NCI-H2107 treated with DMSO at 0.1 percent for 48 hours (cell line): ENCODE measurements around the gene ANKRD40CL.
"Not testable (repeated sequence)": the region's sequence is repeated elsewhere in the genome, so short reads cannot be mapped to it uniquely, and the experiment has no call there.

Source experiments
- DNase-seq: peaks from one replicate; lab custom pipeline; 2025; ENCODE audit not compliant: unreplicated experiment; lab: John Stamatoyannopoulos, UW

ANKRD40CL gene

DNA sequence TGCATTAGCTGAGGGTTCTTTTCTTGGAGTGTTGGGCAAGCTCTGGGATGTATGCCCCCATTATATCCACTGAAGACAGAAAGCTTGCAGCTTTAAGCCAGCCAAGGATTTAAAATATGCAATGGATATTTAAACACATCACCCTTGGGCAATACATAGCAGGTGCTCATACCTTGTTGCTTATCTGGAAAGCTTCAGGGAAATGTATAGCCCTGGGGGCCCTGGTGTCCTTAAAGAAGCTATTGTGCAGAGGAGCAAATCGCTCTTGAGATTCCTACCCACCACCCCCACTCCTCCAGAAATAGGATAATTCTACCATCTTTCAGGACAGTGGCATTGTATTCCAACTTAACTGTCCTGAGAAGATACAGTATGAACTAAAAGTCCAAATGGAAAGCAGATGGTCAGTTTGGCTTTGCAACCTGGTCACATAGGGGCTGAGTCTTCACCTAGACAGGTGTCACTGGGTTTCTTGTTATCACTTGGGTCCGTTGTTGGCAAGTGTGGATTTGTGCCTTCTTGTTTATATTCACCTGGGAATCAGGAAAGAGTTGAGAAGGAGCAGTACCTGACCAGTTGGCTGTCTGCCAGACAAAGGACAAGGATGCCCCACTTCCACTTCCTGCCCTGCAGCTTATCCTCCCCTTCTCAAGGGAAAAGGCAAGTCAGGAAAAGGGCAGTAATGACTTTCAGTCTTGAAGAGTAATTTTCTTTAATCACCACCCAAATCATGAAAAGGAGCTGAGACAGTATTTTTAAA lies 3.4 kb downstream of the ANKRD40CL start:
- peak; percentile 8 for DNase-seq

DNA sequence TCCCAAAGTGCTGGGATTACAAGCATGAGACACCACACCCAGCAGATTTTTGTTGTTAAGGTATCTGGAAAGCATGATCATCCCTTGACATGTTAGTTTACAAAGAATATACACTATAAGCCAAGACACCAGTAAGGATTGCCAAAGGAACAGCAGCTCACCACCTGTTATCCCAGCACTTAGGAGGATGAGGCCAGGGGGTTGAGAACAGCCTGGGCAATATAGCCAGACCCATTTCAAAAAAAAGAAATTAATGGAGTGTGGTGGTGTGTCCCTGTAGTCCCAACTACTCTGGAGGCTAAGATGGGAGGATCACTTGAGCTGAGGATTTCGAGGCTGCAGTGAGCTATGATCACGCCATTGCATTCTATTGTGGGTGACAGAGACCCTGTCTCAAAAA lies 5.1 kb downstream of the ANKRD40CL start:
- DNase-seq = no peak

DNA sequence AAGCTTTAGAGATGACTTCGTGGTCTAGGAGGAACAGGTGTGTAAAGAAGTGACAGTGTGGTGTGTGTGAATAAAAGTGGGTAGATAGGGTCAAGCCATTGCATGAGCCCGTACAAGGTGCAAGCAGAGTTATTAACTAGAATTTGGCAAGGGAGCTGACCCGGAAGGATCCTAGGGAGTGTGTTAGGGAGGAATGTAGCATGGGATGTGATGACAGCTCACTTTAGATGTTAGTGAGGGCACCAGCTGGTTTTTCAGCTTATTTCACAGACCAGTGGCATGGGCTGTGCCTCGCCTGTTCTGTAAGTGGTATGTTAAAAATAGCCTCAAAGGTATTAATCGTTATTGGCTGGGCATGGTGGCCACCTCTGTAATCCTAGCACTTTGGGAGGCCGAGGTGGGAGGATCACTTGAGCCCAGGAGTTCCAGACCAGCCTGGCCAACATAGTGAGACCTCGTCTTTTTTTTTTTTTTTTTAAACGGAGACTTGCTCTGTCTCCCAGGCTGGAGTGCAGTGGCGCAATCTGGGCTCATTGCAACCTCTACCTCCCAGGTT lies 8.3 kb downstream of the ANKRD40CL start:
- DNase-seq = no peak

DNA sequence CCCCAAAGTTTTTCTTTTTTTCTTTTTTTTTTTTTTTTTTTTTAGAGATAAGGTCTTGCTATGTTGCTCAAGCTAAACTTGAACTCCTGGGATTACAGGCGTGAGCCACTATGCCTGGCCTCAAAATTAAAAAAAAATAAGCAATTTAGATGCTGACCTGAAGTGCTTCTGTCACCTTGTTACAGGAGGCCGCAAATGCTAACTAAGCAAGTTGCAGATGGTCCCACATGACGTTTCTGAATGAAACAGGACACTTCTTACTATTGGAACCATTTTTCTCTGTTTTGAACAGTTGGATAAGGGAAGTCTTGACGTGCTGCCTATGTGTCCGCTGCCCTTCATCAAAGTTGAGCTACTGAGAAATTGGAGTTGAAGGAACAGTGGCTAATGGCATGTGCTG lies 8.8 kb downstream of the ANKRD40CL start:
- no peak for DNase-seq

DNA sequence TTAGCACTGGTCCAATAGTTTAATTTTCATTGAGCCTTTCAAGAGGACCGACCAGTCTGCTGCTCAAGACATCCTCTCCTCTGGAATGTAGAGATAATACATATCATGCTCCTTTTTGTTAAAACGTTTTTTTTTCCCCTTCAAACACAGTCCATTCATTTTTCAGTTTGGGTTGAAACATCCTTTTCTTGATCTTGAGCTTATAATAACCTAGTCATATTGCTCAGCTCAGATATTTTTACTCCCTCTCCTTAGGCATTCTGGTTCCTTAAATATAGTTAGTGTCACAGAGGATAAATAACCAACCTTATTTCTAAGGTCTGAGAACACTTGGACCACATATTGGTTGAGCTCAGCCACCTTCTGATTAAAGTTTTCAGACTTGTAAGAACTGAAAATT lies 12.8 kb downstream of the ANKRD40CL start:
- DNase-seq = no peak

DNA sequence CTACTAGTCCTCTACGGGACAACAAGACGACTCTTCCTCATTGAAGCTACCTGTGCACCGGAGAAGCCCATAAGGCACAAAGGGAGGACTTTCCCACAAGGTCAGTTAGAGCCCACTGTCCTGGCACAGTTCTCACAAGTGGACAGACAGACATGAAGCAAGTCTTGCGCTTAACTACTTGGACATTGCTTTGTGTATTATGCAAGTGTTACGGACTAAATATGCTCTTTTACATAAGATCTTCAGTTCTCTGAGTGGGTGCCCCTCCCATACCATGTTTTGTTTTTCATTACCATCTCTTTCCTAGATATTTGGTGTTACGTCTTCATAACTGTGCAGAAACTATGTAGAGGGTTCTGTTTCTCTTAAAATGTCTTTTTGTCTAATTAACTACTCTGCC lies 18.1 kb downstream of the ANKRD40CL start:
- DNase-seq = no peak

DNA sequence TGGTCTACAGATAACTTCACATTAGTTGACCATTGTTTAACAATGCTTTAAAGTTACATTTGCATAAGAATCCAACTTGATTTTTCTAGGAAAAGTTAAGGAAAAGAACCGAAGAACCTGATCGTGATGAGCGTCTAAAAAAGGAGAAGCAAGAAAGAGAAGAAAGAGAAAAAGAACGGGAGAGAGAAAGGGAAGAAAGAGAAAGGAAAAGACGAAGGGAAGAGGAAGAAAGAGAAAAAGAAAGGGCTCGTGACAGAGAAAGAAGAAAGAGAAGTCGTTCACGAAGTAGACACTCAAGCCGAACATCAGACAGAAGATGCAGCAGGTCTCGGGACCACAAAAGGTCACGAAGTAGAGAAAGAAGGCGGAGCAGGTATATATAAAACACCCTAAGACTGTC lies 21.7 kb downstream of the ANKRD40CL start:
- no peak for DNase-seq

DNA sequence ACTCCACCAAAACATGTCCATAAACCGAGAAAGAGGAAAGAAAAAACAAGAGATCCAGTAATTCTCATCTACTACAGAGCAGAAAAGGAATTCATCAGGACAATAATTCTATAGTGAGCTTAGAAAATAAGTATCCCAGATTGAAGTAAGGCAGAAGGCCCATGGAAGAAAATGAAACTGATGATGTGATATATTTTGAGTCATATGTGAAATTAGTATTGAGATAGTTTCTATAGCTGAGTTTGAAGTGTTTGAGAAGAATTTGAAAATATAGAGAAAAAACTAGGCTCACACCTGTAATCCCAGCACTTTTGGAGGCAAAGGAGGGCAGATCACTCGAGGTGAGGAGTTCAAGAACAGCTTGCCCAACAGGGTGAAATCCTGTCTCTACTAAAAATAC lies 28.2 kb downstream of the ANKRD40CL start:
- no peak for DNase-seq

DNA sequence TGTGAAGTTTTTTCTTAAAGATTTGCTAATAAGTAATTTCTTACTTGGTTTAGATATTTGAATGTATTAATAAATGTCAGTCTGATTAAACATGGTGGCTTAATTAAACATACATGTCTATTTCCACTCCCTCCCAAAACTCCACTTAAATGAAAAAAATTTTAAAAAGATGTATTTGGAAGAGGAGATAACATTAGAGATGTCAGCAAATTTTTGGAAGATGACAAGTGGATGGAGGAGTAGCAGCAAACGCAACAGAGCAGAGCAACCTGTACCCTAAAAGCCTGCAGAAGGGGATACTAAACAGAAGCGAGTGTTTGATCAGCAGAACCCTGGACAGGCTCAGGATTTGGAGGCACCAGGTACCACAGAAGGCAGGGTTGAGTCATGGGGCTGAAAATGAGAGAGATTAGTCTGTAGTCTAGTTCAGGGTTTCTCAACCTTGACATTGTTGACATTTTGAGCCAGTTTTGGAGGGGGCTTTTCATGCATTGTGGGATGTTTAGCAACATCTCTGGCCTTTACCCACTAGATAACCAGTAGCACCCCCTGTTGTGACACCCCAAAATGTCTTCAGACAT lies 30.1 kb downstream of the ANKRD40CL start:
- no peak for DNase-seq

DNA sequence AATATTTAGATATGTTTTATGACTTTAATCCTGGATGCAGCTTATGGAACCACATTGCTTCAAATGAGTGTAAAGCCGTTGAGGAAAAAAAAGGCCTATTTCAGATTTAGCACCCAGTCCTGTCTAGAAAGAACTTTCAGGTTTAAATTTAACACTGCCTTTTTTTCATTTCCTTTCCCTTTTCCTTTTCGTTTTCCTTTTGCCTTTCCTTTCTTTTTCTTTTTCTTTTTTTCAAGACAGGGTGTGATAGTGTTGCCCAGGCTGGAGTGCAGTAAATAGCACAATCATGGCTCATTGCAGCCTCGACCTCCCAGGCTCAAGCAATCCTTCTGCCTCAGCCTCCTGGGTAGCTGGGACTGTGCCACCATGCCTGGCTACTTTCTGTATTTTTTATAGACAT lies 32.0 kb downstream of the ANKRD40CL start:
- DNase-seq = no peak

DNA sequence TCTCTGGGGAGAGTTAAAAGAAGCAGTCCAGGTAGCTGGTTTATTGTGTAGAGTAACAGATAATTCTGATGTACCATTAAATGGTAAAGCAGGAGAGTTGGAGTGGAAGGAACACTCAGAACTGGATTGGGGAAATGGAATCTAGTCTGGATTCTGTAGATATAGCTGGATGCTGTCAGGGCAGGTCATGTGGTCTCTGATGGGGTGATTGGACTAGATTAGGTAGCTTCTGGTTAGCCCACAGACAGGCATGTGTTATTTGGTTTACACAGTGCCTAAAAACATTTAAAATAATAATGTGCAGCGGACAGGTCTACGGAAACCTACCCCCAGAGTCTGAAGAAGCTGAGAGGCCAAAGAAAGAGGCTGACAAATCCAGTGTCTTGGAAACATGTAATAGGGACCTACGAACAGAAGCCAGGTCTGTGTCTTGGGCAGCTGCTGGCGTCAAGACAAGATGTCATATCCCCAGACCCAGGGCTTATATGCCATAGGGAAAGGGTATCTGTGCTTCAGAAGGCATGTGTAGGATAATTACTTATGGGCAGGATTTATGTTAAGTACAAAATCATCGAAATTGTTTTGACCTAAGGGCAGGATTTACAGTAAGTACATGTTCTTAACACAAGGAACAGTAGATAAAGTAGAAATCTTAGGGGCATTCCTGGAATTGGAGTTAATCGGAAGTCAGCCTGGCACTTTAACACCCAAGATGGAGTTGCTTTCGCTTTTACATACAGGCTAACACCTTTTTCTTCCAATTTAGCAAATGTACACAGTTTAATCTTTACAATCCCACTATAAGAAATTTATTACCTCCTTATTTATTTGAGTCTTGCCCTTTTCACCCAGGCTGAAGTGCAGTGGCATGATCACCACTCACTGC lies 35.5 kb downstream of the ANKRD40CL start:
- DNase-seq = no peak

DNA sequence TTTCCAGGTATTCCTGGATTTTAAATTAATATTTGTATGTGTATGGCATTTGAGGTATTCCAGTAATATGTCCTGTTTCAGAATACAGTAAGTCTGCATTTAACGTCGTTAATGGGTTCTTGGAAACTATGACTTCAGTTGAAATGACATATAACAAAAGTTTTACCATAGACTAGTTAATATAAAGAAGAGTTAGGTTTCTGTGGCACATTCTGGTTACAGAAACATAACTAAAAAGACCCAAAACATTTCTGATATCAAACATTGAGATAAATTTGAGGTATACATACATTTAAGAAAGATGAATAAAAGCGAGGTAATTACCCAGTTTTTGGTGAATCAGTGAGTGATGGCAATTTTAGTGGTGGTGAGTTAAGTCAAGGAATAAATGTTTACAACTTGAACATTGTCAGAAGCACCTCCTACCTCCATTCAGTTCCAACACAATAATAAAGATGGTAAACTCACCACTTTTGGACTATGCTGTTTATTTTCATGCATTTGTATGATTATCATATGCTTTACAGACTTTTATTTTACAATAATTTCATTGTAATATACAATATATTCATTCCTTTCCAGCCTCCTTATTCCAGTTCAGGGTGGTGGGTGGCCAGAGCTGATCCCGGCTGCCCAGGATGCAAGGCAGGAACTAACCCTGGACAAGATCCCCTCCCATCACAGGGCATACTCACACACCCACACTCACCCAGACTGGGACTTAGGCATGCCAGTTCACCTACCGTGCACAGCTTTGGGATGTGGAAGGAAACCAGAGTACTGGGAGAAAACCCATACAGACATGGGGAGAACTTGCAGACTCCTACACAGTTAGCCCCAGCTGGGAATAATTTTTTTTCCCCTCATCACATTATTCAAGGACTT lies 38.2 kb downstream of the ANKRD40CL start:
- no peak for DNase-seq

DNA sequence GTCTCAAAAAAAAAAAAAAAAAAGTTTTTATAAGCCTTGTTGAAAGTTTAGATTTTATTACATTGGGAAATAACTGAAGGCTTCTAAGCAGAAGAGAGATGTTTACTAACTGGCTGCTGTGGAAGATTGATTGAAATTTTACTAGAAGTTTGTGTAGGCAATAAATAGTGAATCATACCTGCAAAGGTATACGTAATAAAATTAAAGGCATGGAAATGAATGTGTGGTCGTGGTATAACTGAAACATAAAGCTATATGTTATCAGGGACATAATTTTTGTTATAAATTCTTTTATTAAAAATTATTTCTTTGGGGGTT lies 39.2 kb downstream of the ANKRD40CL start:
- no peak for DNase-seq

DNA sequence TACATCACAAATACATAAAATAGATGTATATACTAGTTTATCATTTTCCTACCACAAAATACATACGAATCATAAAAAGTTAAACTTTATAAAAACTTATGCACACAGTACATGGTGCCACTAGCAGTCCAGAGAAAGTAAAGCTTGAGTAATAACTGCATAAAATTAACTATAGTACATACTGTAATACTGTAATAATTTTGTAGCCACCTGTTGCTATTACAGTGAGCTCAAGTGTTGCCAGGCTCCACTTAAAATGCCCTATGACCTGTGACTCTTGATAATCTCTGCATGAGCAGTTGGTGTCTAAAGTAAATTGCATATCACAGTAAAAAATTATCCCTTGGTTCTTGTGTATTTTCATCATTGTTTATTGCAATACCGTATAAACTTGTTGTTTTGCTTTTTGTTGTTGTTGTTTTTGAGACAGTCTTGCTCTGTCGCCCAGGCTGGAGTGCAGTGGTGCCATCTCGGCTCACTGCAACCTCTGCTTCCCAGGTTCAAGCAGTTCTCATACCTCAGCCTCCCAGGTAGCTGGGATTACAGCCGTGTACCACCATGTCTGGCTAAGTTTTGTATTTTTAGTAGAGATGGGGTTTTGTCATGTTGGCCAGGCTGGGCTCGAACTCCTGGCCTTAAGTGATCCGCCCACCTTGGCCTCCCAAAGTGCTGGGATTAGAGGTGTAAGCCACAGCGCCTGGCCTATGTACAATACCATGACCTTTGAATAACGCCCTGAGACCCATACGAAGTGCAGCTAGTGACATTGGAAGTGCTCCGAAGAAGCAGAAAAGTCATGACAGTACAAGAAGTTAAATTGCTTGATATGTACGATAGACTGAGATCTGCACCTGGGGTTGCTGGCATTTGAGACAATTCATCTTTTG lies 41.3 kb downstream of the ANKRD40CL start:
- DNase-seq = no peak

DNA sequence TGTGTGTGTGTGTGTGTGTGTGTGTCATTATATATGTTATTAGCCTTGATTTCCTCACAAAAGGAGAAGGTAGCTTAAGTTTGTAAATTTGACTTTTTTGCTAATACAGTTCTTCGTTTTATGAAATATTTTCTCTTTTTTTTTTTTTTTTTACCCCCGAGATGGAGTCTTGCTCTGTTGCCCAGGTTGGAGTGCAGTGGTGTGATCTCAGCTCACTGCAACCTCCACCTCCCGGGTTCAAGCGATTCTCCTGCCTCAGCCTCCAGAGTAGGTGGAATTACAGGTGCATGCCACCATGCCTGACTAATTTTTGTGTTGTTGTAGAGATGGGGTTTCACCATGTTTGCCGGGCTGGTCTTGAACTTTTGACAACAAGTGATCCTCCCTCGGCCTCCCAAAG lies 42.7 kb downstream of the ANKRD40CL start:
- DNase-seq = not testable (repeated sequence)

DNA sequence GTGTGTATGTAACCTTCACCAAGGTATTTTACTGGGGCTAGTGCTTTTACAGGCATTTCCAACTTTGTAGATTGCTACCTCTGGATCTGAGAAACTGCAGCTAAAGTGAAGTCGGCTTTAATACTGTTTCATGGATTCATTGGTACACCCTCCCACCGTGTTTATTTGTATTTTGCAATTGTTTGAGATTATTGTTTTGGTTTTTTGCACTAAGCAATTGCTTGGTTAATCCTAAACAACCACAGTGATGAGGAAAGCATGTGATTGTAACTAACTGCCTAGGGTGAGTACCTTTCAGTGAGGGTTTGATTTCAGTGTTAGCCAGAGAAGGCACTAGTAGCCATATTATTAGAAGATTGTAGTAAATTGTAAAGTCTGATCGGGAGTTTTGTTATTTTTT lies 44.6 kb downstream of the ANKRD40CL start:
- DNase-seq = no peak

DNA sequence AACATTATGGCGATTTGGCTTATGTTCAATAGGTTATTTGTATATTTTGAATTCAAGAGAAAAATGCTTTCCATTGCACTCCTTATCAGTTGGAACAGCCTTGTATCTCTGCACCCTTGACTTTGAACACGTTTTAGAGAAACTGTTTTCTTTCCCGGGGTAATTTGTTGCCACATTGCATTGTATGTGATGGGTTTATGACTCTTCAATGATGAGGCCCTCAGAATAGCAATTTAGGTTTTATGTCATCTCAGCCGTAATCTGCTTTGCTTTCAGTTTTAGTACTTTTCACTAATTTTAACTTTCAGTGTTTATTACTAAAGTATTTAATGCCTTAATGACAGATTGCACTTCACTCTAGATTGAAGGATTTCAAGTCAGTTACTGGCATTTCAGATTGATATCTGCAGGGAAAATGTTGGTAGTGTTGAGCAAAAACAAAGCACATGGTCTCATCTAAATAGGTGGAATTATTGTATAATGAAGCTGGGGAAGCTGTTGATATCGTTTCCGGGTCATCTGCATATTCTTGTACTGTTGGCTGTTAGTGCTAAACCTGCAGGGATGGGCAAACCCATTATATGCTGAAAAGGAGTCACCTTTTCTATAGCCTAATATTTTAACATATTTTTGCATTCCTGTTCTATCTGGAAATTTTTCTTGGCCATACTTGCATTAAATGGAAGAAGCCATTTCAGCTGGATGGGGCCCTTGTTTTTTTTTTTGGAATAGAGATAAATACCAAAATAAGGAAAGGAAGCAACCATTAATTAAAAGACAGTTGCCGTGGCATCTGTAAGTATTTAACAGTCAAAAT lies 45.9 kb downstream of the ANKRD40CL start:
- DNase-seq = no peak

DNA sequence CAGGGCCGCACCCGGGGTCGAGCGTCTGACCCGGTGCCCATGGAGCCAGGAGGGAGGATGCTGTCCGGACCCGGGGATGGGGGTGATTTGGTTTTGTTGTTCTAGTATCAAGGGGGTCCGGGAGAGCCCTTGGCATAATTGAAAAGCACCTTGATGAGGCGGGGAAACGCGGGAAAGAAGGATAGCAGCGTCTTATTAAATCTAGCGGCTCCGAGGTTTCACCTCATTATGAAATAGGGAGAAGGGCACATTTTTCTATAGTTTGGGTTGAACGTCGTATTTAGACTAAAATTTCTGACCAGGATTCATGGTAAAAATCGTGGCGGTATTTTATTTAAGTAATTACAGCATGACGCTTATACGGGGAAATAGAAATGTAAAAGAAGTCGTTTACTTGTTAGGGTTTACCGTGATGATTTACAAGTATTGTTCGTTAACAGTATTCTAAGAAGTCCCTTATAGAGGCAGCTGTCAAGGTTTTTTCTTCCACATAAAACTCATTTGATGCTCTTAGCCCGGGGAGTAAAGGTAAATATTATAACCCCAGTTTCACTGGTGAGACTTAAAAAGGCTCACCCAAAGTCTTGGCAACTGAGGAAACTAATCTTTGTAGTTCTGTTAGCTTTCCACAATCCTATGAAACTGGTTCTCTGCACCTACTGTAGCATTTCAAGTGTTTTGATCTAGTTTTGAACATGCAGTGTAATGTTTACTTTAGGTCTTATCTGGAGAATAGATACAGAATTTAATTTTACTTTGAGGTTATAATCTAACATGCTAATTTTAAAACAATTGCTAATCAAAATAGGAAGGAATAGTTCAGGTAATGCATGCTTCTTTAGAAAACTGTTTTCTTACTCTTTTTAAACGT lies 47.2 kb downstream of the ANKRD40CL start:
- peak; percentile 20 for DNase-seq
